Medulla oblongata (tissue), 1 donor: ENCODE measurements around the gene SCD5.

Experiments
- DNase-seq: peaks from one replicate; pipeline ENCODE4 v3.0.0-alpha.2; 2015; ENCODE audit errors: extremely low spot score

Gene SCD5

GRCh38 chr4:82726596-82726995, 72.0 kb downstream of the SCD5 start:
- no peak for DNase-seq

- peak; percentile 81 for DNase-seq
Observed at GRCh38 chr4:82721819-82722423, 76.7 kb downstream of the SCD5 start.

- DNase-seq: peak; percentile 63
Observed at GRCh38 chr4:82718162-82718940, 80.2 kb downstream of the SCD5 start.

GRCh38 chr4:82715731-82716617, 82.6 kb downstream of the SCD5 start:
- no peak for DNase-seq

- no peak for DNase-seq
Observed at GRCh38 chr4:82713856-82714255, 84.7 kb downstream of the SCD5 start.

GRCh38 chr4:82712561-82712960, 86.0 kb downstream of the SCD5 start:
- no peak for DNase-seq

GRCh38 chr4:82711158-82711785, 87.3 kb downstream of the SCD5 start:
- DNase-seq: no peak

GRCh38 chr4:82710197-82710929, 88.2 kb downstream of the SCD5 start:
- peak; percentile 70 for DNase-seq

- no peak for DNase-seq
Observed at GRCh38 chr4:82708982-82709381, 89.6 kb downstream of the SCD5 start.

GRCh38 chr4:82706349-82707000, 92.1 kb downstream of the SCD5 start:
- peak; percentile 71 for DNase-seq

- DNase-seq: no peak
Observed at GRCh38 chr4:82705928-82706300, 92.7 kb downstream of the SCD5 start.

GRCh38 chr4:82705169-82705927, 93.2 kb downstream of the SCD5 start:
- no peak for DNase-seq

GRCh38 chr4:82704156-82704555, 94.4 kb downstream of the SCD5 start:
- DNase-seq: no peak

- DNase-seq: no peak
Observed at GRCh38 chr4:82698412-82698811, 100.2 kb downstream of the SCD5 start.

GRCh38 chr4:82697561-82697960, 101.0 kb downstream of the SCD5 start:
- no peak for DNase-seq

- DNase-seq: no peak
Observed at GRCh38 chr4:82696117-82696860, 102.3 kb downstream of the SCD5 start.

- DNase-seq: no peak
Observed at GRCh38 chr4:82694892-82695291, 103.7 kb downstream of the SCD5 start.

- no peak for DNase-seq
Observed at GRCh38 chr4:82694046-82694445, 104.5 kb downstream of the SCD5 start.

GRCh38 chr4:82692101-82692780, 106.4 kb downstream of the SCD5 start:
- no peak for DNase-seq
